Activated CD8-positive, alpha-beta memory T cell treated with anti-CD3 and anti-CD28 coated beads for 24 hours (primary cell): Measurements from ENCODE around the gene REPIN1.
A peak's percentile ranks its signal among the peaks of the same experiment; 100 is the strongest.

ENCODE experiments used
- DNase-seq: peaks from one replicate; pipeline ENCODE4 v3.0.0-alpha.2; 2020

The REPIN1 gene

GRCh38 chr7:150361807-150362621 lies 6.6 kb upstream of the REPIN1 start:
- no peak for DNase-seq

- no peak for DNase-seq
Observed at GRCh38 chr7:150363370-150363769, 5.3 kb upstream of the REPIN1 start.

GRCh38 chr7:150363872-150364271 lies 4.8 kb upstream of the REPIN1 start:
- DNase-seq = no peak

GRCh38 chr7:150365194-150365593 lies 3.4 kb upstream of the REPIN1 start:
- no peak for DNase-seq

- no peak for DNase-seq
Observed at GRCh38 chr7:150365673-150366398, 2.8 kb upstream of the REPIN1 start.

GRCh38 chr7:150367677-150368095 lies 936 bp upstream of the REPIN1 start:
- no peak for DNase-seq

- peak; percentile 76 for DNase-seq
Observed at GRCh38 chr7:150368884-150369747, 494 bp downstream of the REPIN1 start.

- no peak for DNase-seq
Observed at GRCh38 chr7:150369748-150370501, 1.3 kb downstream of the REPIN1 start.

GRCh38 chr7:150370612-150371071 lies 2.0 kb downstream of the REPIN1 start:
- no peak for DNase-seq

GRCh38 chr7:150371131-150371995 lies 2.7 kb downstream of the REPIN1 start:
- no peak for DNase-seq

GRCh38 chr7:150371996-150372270 lies 3.3 kb downstream of the REPIN1 start:
- no peak for DNase-seq

- DNase-seq = no peak
Observed at GRCh38 chr7:150372271-150373048, 3.8 kb downstream of the REPIN1 start.

GRCh38 chr7:150373049-150373801 lies 4.6 kb downstream of the REPIN1 start:
- no peak for DNase-seq

- DNase-seq = no peak
Observed at GRCh38 chr7:150374026-150374425, 5.4 kb downstream of the REPIN1 start.

GRCh38 chr7:150374472-150374871 lies 5.8 kb downstream of the REPIN1 start:
- DNase-seq = no peak

- no peak for DNase-seq
Observed at GRCh38 chr7:150375662-150376521, 7.3 kb downstream of the REPIN1 start.

GRCh38 chr7:150376560-150376959 lies 7.9 kb downstream of the REPIN1 start:
- DNase-seq = no peak

GRCh38 chr7:150377196-150377595 lies 8.6 kb downstream of the REPIN1 start:
- DNase-seq = no peak

- no peak for DNase-seq
Observed at GRCh38 chr7:150377635-150378034, 9.0 kb downstream of the REPIN1 start.
